SK-N-SH (cell line): Measurements from ENCODE around the gene C15orf61. TPM values are rescaled to one million over a fixed set of nuclear protein-coding genes. Genes with fewer than 3 reads are reported as not detected.

ENCODE experiments used
- CTCF ChIA-PET: fragments of 300-600, 350-600 bp; formaldehyde crosslinking; extraction: SDS; loops from one replicate; lab custom pipeline; 2021; lab: Yijun Ruan, JAX
- POLR2A ChIA-PET: fragments of 350-600 bp; sonication (Branson Sonifier 250); formaldehyde crosslinking; extraction: SDS; loops from one replicate; lab custom pipeline; 2020; ENCODE audit warnings: antibody characterized with exemption, inconsistent platforms; lab: Yijun Ruan, JAX
- DNase-seq: peaks from one replicate; pipeline ENCODE4 v3.0.0; 2012
- H2AFZ ChIP-seq: fragments of 200-600 bp; sonication (generic); 2 replicates; pipeline ENCODE4 v1.8.1; 2016; ENCODE audit warnings: antibody characterized with exemption, mild to moderate bottlenecking, low read depth
- H3F3A ChIP-seq: fragments of 200-600 bp; sonication (generic); replicated peaks from 2 replicates; pipeline ENCODE3; 2016; ENCODE audit warnings: antibody characterized with exemption, mild to moderate bottlenecking; ENCODE audit not compliant: insufficient read depth
- H3K27ac ChIP-seq, 2 experiments: fragments of 200-500 bp in 1 of 2; fragments of 200-600 bp in 1 of 2; sonication (Bioruptor generic) in 1 of 2; sonication (generic), shearing (Covaris generic) in 1 of 2; 2 replicates each; pipeline versions ENCODE4 v1.5.1 to v1.6.1; 2014 to 2016; ENCODE audit warnings: low read depth in 2 of 2, inconsistent platforms in 1 of 2, low read length in 1 of 2, mild to moderate bottlenecking in 1 of 2, mixed read lengths in 1 of 2
- H3K27me3 ChIP-seq: fragments of 200-600 bp; sonication (generic), shearing (Covaris generic); 2 replicates; pipeline ENCODE4 v1.6.1; 2016; ENCODE audit warnings: mixed run types; ENCODE audit not compliant: insufficient read depth
- H3K36me3 ChIP-seq, 2 experiments: fragments of 200-500 bp in 1 of 2; fragments of 200-600 bp in 1 of 2; sonication (Bioruptor generic) in 1 of 2; sonication (generic) in 1 of 2; replicated peaks in 1 of 2; 2 replicates each; pipeline versions ENCODE3 to v1.5.1; 2014 to 2016; ENCODE audit warnings: low read length in 1 of 2, mild to moderate bottlenecking in 1 of 2; ENCODE audit not compliant: insufficient read depth in 2 of 2, control insufficient read depth in 1 of 2
- H3K4me1 ChIP-seq, 2 experiments: fragments of 200-500 bp in 1 of 2; fragments of 200-600 bp in 1 of 2; sonication (Bioruptor generic) in 1 of 2; sonication (generic), shearing (Covaris generic) in 1 of 2; 2 replicates each; pipeline versions ENCODE4 v1.5.1 to v1.6.1; 2014 to 2016; ENCODE audit warnings: low read depth in 1 of 2, low read length in 1 of 2, mixed run types in 1 of 2; ENCODE audit not compliant: insufficient read depth in 2 of 2, control insufficient read depth in 1 of 2
- H3K4me2 ChIP-seq: fragments of 200-600 bp; sonication (generic), shearing (Covaris generic); 2 replicates; pipeline ENCODE4 v1.6.1; 2017; ENCODE audit warnings: mixed run types
- H3K4me3 ChIP-seq, 2 experiments: fragments of 200-500 bp in 1 of 2; fragments of 200-600 bp in 1 of 2; sonication (Bioruptor generic) in 1 of 2; sonication (generic), shearing (Covaris generic) in 1 of 2; 2 replicates each; pipeline versions ENCODE4 v1.5.1 to v1.8.1; 2014 to 2016; ENCODE audit warnings: low read depth in 2 of 2, inconsistent platforms in 1 of 2, low read length in 1 of 2, mild to moderate bottlenecking in 1 of 2, mixed read lengths in 1 of 2, moderate library complexity in 1 of 2
- H3K79me2 ChIP-seq: fragments of 200-600 bp; sonication (generic); 2 replicates; pipeline ENCODE4 v1.8.1; 2017; ENCODE audit warnings: mild to moderate bottlenecking; ENCODE audit not compliant: insufficient read depth
- H3K9ac ChIP-seq: fragments of 200-600 bp; sonication (generic); 2 replicates; pipeline ENCODE4 v1.6.1; 2017; ENCODE audit warnings: mixed run types
- H3K9me2 ChIP-seq: fragments of 200-600 bp; sonication (generic); 2 replicates; pipeline ENCODE4 v1.6.1; 2017; ENCODE audit warnings: mixed run types
- H3K9me3 ChIP-seq: fragments of 200-600 bp; sonication (generic); 2 replicates; pipeline ENCODE4 v1.6.1; 2017; ENCODE audit warnings: mixed run types, mild to moderate bottlenecking, moderate library complexity
- H4K20me1 ChIP-seq: fragments of 200-600 bp; sonication (generic); 2 replicates; pipeline ENCODE4 v1.6.1; 2017; ENCODE audit warnings: mild to moderate bottlenecking, mixed run types; ENCODE audit not compliant: insufficient read depth
- ELF1 ChIP-seq: IDR thresholded peaks from 2 replicates; pipeline ENCODE4 v1.4.0; 2012
- EP300 ChIP-seq, 2 experiments: IDR thresholded peaks; 2 replicates each; pipeline versions ENCODE4 v1.4.0 to v1.6.1; 2012; ENCODE audit warnings: borderline replicate concordance in 1 of 2, low read depth in 1 of 2, low read length in 1 of 2
- EZH2phosphoT487 ChIP-seq: fragments of 200-600 bp; sonication (generic); IDR thresholded peaks from 2 replicates; pipeline ENCODE4 v1.6.1; 2017; ENCODE audit warnings: low read depth, mixed run types, mild to moderate bottlenecking, antibody characterized with exemption, moderate library complexity, borderline replicate concordance
- GATA2 ChIP-seq: sonication (generic); formaldehyde crosslinking; IDR thresholded peaks from 2 replicates; pipeline ENCODE4 v1.5.0; 2020; ENCODE audit warnings: mild to moderate bottlenecking, missing genetic modification reagents
- JUND ChIP-seq: IDR thresholded peaks from 2 replicates; pipeline ENCODE4 v1.4.0; 2012
- MEF2A ChIP-seq: IDR thresholded peaks from 2 replicates; pipeline ENCODE4 v1.4.0; 2012; ENCODE audit warnings: low read depth, borderline replicate concordance
- POLR2AphosphoS5 ChIP-seq: IDR thresholded peaks from 2 replicates; pipeline ENCODE4 v1.6.1; 2012; ENCODE audit warnings: low read depth, low read length
- RAD21 ChIP-seq: IDR thresholded peaks from 2 replicates; pipeline ENCODE4 v1.6.1; 2012; ENCODE audit warnings: mild to moderate bottlenecking, low read length
- RXRA ChIP-seq: IDR thresholded peaks from 2 replicates; pipeline ENCODE4 v1.4.0; 2012; ENCODE audit warnings: low read depth, mild to moderate bottlenecking, borderline replicate concordance
- TAF1 ChIP-seq: IDR thresholded peaks from 2 replicates; pipeline ENCODE4 v1.6.1; 2012; ENCODE audit warnings: low read depth, mild to moderate bottlenecking, low read length, moderate library complexity, borderline replicate concordance
- TCF12 ChIP-seq: IDR thresholded peaks from 2 replicates; pipeline ENCODE4 v1.4.0; 2012
- YY1 ChIP-seq: IDR thresholded peaks from 2 replicates; pipeline ENCODE4 v1.4.0; 2012; ENCODE audit warnings: low read depth, mild to moderate bottlenecking
- WGBS: methylation state at CpG from one replicate; pipeline ENCODE4 v1.1.6; 2017; ENCODE audit warnings: low lambda C conversion rate; 5-methylcytosine and 5-hydroxymethylcytosine counted together
- polyA plus RNA-seq, 3 experiments: library from polyadenylated mRNA; depleted of rRNA; stranded (reverse); fragments of >200 nt; gene quantifications; 2 replicates each; pipeline ENCODE4 v1.2.3, GENCODE V29; 2012
- TF ChIP-seq, protein P1 (sequence below): IDR thresholded peaks from 2 replicates; pipeline ENCODE4 v1.4.0; 2012; ENCODE audit warnings: low read depth
- TF ChIP-seq, protein P2 (sequence below): IDR thresholded peaks from 2 replicates; pipeline ENCODE4 v1.4.0; 2012; ENCODE audit warnings: low read depth, borderline replicate concordance
- TF ChIP-seq, protein P3 (sequence below): fragments of 200-600 bp; sonication (generic); IDR thresholded peaks from 2 replicates; pipeline ENCODE4 v1.6.1; 2017; ENCODE audit warnings: antibody characterized with exemption, mild to moderate bottlenecking, moderate library complexity
- TF ChIP-seq, protein P4 (sequence below): IDR thresholded peaks from 2 replicates; pipeline ENCODE4; 2012
- TF ChIP-seq, protein P5 (sequence below): IDR thresholded peaks from 2 replicates; pipeline ENCODE4 v1.4.0; 2012; ENCODE audit warnings: low read depth, borderline replicate concordance

The C15orf61 gene
- polyA plus RNA-seq, 1 of the 3 experiments (the other 2 are of a cell fraction), result 4.0 TPM

DNA sequence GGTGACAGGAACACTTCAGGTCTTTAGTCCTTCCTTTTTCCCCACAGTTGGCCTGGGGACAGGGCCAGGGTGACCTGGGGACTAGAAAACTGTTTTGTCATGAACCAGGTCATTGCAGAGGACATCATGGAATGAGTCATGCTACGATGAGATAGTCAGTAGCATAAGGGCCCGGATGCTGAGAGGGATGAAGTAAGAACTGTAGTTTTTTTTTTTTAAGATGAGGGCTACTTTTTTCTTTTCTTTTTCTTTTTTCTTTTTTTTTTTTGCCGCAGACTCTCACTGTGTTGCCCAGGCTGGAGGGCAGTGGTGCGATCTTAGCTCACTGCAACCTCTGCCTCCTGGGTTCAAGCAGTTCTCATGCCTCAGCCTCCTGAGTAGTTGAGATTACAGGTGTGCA is 29.6 kb downstream of the C15orf61 start:
- POLR2A ChIA-PET, result no interaction called here

DNA sequence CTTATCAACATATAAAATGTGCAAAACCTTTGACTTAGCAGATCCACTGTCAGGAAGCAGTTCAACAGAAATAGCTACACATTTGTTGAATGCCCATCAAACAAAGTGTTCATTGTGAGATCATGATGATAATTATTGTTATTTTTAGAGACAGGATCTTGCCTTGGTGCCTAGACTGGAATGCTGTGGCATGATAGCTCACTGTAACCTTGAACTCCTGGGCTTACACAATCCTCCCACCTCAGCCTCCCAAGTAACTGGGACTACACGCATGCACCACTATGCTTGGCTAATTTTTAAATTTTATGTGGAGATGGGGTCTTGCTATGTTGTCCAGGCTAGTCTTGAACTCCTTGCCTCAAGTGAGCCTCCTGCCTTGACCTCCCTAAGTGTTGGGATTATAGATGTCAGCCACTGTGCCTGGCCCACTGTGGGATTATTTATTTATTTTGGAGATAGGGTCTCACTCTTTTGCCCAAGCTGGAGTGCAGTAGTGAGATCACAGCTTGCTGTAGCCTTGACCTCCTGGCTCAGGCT is 30.3 kb downstream of the C15orf61 start:
- no peak for DNase-seq
- Histone ChIP-seq H3K9me3 (no peaks in the 10 kb centered on the region), H3K9ac (no peak overlapping the region), H3K27ac (no peak overlapping the region), H3K36me3 (peaks cover 18 to 25% of the 10 kb centered on the region in 2 experiments), H3K79me2 (peaks cover 7% of the 10 kb centered on the region; the same call in 1 of the 2 replicates), H3K27me3 (no peaks in the 10 kb centered on the region), H3K4me2 (no peak overlapping the region), H3F3A (peaks cover 11% of the 10 kb centered on the region), H2AFZ (no peak overlapping the region), H3K4me1 (peaks cover 15 to 30% of the 10 kb centered on the region in 2 experiments; a peak in 3 of 4 replicates), H4K20me1 (no peaks in the 10 kb centered on the region), H3K9me2 (no peaks in the 10 kb centered on the region), H3K4me3 (no peak overlapping the region)
- POLR2A ChIA-PET, result no interaction called here
- WGBS, result 100% methylated on average over 1 of the region's 1 CpG
- TF ChIP-seq POLR2AphosphoS5 (no peak), ELF1 (no peak), RXRA (no peak), TCF12 (no peak), JUND (no peak), TAF1 (no peak), EP300 (IDR thresholded peaks at IDR 0.05; ENCODE audit: borderline replicate concordance in 1 of 2, low read depth in 1 of 2, low read length in 1 of 2) (no peak)
- TF ChIP-seq, protein P1, sequence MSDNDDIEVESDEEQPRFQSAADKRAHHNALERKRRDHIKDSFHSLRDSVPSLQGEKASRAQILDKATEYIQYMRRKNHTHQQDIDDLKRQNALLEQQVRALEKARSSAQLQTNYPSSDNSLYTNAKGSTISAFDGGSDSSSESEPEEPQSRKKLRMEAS, result no peak
- TF ChIP-seq, protein P2, sequence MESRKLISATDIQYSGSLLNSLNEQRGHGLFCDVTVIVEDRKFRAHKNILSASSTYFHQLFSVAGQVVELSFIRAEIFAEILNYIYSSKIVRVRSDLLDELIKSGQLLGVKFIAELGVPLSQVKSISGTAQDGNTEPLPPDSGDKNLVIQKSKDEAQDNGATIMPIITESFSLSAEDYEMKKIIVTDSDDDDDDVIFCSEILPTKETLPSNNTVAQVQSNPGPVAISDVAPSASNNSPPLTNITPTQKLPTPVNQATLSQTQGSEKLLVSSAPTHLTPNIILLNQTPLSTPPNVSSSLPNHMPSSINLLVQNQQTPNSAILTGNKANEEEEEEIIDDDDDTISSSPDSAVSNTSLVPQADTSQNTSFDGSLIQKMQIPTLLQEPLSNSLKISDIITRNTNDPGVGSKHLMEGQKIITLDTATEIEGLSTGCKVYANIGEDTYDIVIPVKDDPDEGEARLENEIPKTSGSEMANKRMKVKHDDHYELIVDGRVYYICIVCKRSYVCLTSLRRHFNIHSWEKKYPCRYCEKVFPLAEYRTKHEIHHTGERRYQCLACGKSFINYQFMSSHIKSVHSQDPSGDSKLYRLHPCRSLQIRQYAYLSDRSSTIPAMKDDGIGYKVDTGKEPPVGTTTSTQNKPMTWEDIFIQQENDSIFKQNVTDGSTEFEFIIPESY, result no peak
- CTCF ChIA-PET, result no interaction called here

More for the DNA sequence above, 29.6 kb downstream of the C15orf61 start:
- WGBS, result 88% methylated on average over 4 of the region's 4 CpGs
- no peaks in the 10 kb centered on the region for H3K27me3 ChIP-seq
- H3K9me2 ChIP-seq, result no peaks in the 10 kb centered on the region
- H3K4me2 ChIP-seq, result no peak overlapping the region
- H3K9ac ChIP-seq, result no peak overlapping the region
- DNase-seq, result no peak
- peaks cover 11% of the 10 kb centered on the region for H3F3A ChIP-seq
- H2AFZ ChIP-seq, result no peak overlapping the region
- peaks cover 17 to 25% of the 10 kb centered on the region in 2 experiments for H3K36me3 ChIP-seq
- peak overlapping the region in 1 of 2 experiments; percentile 64; a peak in 2 of 4 replicates for H3K27ac ChIP-seq
- H3K9me3 ChIP-seq, result no peaks in the 10 kb centered on the region
- CTCF ChIA-PET, result no interaction called here
- peaks cover 7% of the 10 kb centered on the region; the same call in 1 of the 2 replicates for H3K79me2 ChIP-seq
- TF ChIP-seq EZH2phosphoT487 (no peak), RAD21 (no peak), YY1 (no peak), TCF12 (no peak), GATA2 (CRISPR knock-in tag) (no peak), MEF2A (no peak), EP300 (IDR thresholded peaks at IDR 0.05; ENCODE audit: borderline replicate concordance in 1 of 2, low read depth in 1 of 2, low read length in 1 of 2) (no peak)
- TF ChIP-seq, protein P3, sequence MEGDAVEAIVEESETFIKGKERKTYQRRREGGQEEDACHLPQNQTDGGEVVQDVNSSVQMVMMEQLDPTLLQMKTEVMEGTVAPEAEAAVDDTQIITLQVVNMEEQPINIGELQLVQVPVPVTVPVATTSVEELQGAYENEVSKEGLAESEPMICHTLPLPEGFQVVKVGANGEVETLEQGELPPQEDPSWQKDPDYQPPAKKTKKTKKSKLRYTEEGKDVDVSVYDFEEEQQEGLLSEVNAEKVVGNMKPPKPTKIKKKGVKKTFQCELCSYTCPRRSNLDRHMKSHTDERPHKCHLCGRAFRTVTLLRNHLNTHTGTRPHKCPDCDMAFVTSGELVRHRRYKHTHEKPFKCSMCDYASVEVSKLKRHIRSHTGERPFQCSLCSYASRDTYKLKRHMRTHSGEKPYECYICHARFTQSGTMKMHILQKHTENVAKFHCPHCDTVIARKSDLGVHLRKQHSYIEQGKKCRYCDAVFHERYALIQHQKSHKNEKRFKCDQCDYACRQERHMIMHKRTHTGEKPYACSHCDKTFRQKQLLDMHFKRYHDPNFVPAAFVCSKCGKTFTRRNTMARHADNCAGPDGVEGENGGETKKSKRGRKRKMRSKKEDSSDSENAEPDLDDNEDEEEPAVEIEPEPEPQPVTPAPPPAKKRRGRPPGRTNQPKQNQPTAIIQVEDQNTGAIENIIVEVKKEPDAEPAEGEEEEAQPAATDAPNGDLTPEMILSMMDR, result no peak
- TF ChIP-seq, protein P4, sequence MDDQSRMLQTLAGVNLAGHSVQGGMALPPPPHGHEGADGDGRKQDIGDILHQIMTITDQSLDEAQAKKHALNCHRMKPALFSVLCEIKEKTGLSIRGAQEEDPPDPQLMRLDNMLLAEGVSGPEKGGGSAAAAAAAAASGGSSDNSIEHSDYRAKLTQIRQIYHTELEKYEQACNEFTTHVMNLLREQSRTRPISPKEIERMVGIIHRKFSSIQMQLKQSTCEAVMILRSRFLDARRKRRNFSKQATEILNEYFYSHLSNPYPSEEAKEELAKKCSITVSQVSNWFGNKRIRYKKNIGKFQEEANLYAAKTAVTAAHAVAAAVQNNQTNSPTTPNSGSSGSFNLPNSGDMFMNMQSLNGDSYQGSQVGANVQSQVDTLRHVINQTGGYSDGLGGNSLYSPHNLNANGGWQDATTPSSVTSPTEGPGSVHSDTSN, result no peak
- TF ChIP-seq, protein P5, sequence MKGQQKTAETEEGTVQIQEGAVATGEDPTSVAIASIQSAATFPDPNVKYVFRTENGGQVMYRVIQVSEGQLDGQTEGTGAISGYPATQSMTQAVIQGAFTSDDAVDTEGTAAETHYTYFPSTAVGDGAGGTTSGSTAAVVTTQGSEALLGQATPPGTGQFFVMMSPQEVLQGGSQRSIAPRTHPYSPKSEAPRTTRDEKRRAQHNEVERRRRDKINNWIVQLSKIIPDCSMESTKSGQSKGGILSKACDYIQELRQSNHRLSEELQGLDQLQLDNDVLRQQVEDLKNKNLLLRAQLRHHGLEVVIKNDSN, result no peak
- peaks cover 15 to 30% of the 10 kb centered on the region in 2 experiments; a peak in 3 of 4 replicates for H3K4me1 ChIP-seq
- H4K20me1 ChIP-seq, result no peaks in the 10 kb centered on the region
- no peak overlapping the region for H3K4me3 ChIP-seq
